ENCODE measurements around the gene GAS1. TPM values are rescaled to one million over a fixed set of nuclear protein-coding genes. Genes with fewer than 3 reads are reported as not detected.

GAS1 gene
- total RNA-seq, 1 donor from 2014 or later = 3.3 TPM

- H3K4me3 ChIP-seq (ENCODE audit: low read depth, low read length) = no peak overlapping the region
- no peak for TF ChIP-seq CTCF (conservative IDR thresholded peaks at IDR 0.05; ENCODE audit: low read depth, low read length)
- no peak for DNase-seq (ENCODE audit: low read depth)
These were observed 30.0 kb upstream of the GAS1 start for GRCh38 chr9:86977205-86977835.

DNA sequence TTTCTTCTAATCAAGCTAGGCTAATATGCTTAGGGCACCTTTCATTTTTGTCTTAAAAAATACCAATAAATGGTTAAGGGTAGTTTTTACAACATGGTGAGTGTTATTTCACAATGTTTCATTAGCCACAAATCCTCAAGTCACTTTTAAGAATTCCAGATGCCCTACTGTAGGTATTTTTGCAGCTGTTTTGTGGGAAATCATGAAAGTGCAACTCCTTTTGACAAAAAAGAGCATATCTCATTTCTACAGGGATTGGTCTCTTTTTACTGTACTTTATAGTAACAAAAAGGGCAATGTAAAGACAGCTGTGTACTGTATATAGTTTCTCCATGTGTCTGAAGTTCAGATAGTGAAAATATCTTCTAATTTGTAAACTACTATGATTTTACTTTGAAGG is 28.3 kb upstream of the GAS1 start:
- TF ChIP-seq CTCF (conservative IDR thresholded peaks at IDR 0.05; ENCODE audit: low read depth, low read length) = no peak
- DNase-seq (ENCODE audit: low read depth) = no peak
- H3K4me3 ChIP-seq (ENCODE audit: low read depth, low read length) = no peak overlapping the region

- DNase-seq (ENCODE audit: low read depth) = no peak
- TF ChIP-seq CTCF (conservative IDR thresholded peaks at IDR 0.05; ENCODE audit: low read depth, low read length) = no peak
- no peak overlapping the region for H3K4me3 ChIP-seq (ENCODE audit: low read depth, low read length)
These were observed 27.7 kb upstream of the GAS1 start for GRCh38 chr9:86975036-86975435.

- no peak for DNase-seq (ENCODE audit: low read depth)
- no peak for TF ChIP-seq CTCF (conservative IDR thresholded peaks at IDR 0.05; ENCODE audit: low read depth, low read length)
- H3K4me3 ChIP-seq (ENCODE audit: low read depth, low read length) = no peak overlapping the region
These were observed 27.1 kb upstream of the GAS1 start for GRCh38 chr9:86974421-86974820.

GRCh38 chr9:86971742-86972141 is 24.4 kb upstream of the GAS1 start:
- no peak for TF ChIP-seq CTCF (conservative IDR thresholded peaks at IDR 0.05; ENCODE audit: low read depth, low read length)
- DNase-seq (ENCODE audit: low read depth) = no peak
- H3K4me3 ChIP-seq (ENCODE audit: low read depth, low read length) = no peak overlapping the region

DNA sequence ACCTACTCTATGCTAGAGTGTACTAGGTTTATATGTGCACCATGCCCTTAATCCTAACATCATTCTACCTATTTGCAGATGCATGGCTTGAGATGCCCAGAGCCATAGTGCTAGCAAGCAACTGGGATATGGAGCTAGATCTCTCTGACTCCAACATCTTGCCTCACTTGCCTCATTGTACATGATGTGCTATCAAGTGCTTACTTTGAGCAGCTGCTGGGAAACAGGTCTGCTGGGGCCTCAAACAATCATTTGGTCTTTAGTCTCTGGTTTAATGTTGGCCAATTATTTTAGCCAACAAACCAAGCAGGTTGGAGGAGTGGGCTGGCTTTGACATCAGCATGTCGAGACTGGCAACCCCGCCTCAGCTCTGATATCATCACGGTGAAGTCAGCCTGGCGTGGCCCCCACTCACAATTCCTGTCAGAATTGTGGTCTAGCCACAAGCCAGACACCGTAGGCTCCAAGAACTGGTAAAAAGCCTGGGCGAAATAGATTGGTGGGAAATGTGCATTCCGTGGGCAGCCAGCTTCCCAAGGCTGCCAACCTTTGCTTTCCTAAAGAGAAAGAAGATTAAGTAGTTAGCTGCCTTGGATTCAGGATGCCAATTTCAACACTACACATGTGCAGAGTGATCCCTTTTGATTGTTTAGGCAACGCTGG is 21.1 kb upstream of the GAS1 start:
- no peak for TF ChIP-seq CTCF (conservative IDR thresholded peaks at IDR 0.05; ENCODE audit: low read depth, low read length)
- DNase-seq (ENCODE audit: low read depth) = no peak
- no peak overlapping the region for H3K4me3 ChIP-seq (ENCODE audit: low read depth, low read length)

Measured in epithelial cell of proximal tubule (primary cell).